Stimulated activated naive B cell treated with anti-CD40 and anti-IgM and Interleukin-4, amounts not matched to agents 10 μg/mL and 1 μg/mL and 100 μg/mL, for 72 hours (primary cell): ENCODE results near the gene NEB.
A peak's percentile ranks its signal among the peaks of the same experiment; 100 is the strongest.

ENCODE experiments used
- ATAC-seq, 2 donors: fragments of 150-1000 bp; cut with Tn5 transposase; replicated peaks; 2 replicates each; pipeline ENCODE4 v1.10.0; 2021; ENCODE audit warnings: moderate library complexity in 1 of 2
- DNase-seq: peaks from one replicate; pipeline ENCODE4 v3.0.0; 2021
- H3K27ac Mint-ChIP-seq: one replicate; pipeline ENCODE4 v1.8.0; 2022; ENCODE audit warnings: mild to moderate bottlenecking, mixed read lengths
- H3K27me3 Mint-ChIP-seq, 2 donors: one replicate each; pipeline ENCODE4 v1.8.0; 2022; ENCODE audit warnings: mixed read lengths in 2 of 2
- H3K36me3 Mint-ChIP-seq, 2 donors: one replicate each; pipeline ENCODE4 v1.8.0; 2022; ENCODE audit warnings: mixed read lengths in 2 of 2, mild to moderate bottlenecking in 1 of 2
- H3K4me1 Mint-ChIP-seq, 2 donors: one replicate each; pipeline ENCODE4 v1.8.0; 2022; ENCODE audit warnings: mixed read lengths in 2 of 2, mild to moderate bottlenecking in 1 of 2
- H3K4me3 Mint-ChIP-seq, 2 donors: one replicate each; pipeline ENCODE4 v1.8.0; 2022; ENCODE audit warnings: mild to moderate bottlenecking in 2 of 2, mixed read lengths in 2 of 2, moderate library complexity in 1 of 2
- H3K9me3 Mint-ChIP-seq, 2 donors: one replicate each; pipeline ENCODE4 v1.8.0; 2022; ENCODE audit warnings: mixed read lengths in 2 of 2, mild to moderate bottlenecking in 1 of 2

NEB gene

GRCh38 chr2:151544449-151544848 lies 189.8 kb downstream of the NEB start:
- ATAC-seq (no peak), DNase-seq (no peak)
- Mint-ChIP-seq H3K27ac (no peak overlapping the region), H3K4me1 (no peaks in the 10 kb centered on the region), H3K27me3 (no peaks in the 10 kb centered on the region), H3K9me3 (no peaks in the 10 kb centered on the region), H3K36me3 (peaks cover 4 to 10% of the 10 kb centered on the region in 2 donors), H3K4me3 (no peak overlapping the region)

- Mint-ChIP-seq H3K4me1 (no peaks in the 10 kb centered on the region), H3K36me3 (peaks cover 4 to 10% of the 10 kb centered on the region in 2 donors), H3K27ac (no peak overlapping the region), H3K4me3 (no peak overlapping the region), H3K27me3 (no peaks in the 10 kb centered on the region), H3K9me3 (no peaks in the 10 kb centered on the region)
- ATAC-seq (no peak), DNase-seq (no peak)
These were observed 190.4 kb downstream of the NEB start for GRCh38 chr2:151543876-151544275.

GRCh38 chr2:151534001-151534400 lies 200.3 kb downstream of the NEB start:
- peaks cover 2 to 17% of the 10 kb centered on the region in 2 donors for H3K36me3 Mint-ChIP-seq
- H3K4me1 Mint-ChIP-seq: no peaks in the 10 kb centered on the region
- H3K9me3 Mint-ChIP-seq: no peaks in the 10 kb centered on the region
- DNase-seq (no peak), ATAC-seq (no peak)
- no peaks in the 10 kb centered on the region for H3K27me3 Mint-ChIP-seq
- no peak overlapping the region for H3K4me3 Mint-ChIP-seq
- no peak overlapping the region for H3K27ac Mint-ChIP-seq

GRCh38 chr2:151533127-151533526 lies 201.1 kb downstream of the NEB start:
- peaks cover 2 to 17% of the 10 kb centered on the region in 2 donors for H3K36me3 Mint-ChIP-seq
- H3K4me1 Mint-ChIP-seq: no peaks in the 10 kb centered on the region
- no peak overlapping the region for H3K4me3 Mint-ChIP-seq
- H3K27ac Mint-ChIP-seq: no peak overlapping the region
- H3K9me3 Mint-ChIP-seq: no peaks in the 10 kb centered on the region
- DNase-seq (no peak), ATAC-seq (no peak)
- no peaks in the 10 kb centered on the region for H3K27me3 Mint-ChIP-seq

GRCh38 chr2:151526572-151527090 lies 207.6 kb downstream of the NEB start:
- no peak for DNase-seq
- Mint-ChIP-seq H3K4me3 (peak overlapping the region in 1 of 2 donors; percentile 62), H3K27ac (no peak overlapping the region), H3K9me3 (no peaks in the 10 kb centered on the region), H3K36me3 (peaks cover 0 to 6% of the 10 kb centered on the region in 2 donors), H3K27me3 (no peaks in the 10 kb centered on the region), H3K4me1 (peaks cover 11 to 16% of the 10 kb centered on the region in 2 donors)
- ATAC-seq: no peak

GRCh38 chr2:151525821-151526373 lies 208.4 kb downstream of the NEB start:
- Mint-ChIP-seq H3K36me3 (peaks cover 0 to 6% of the 10 kb centered on the region in 2 donors), H3K4me1 (peaks cover 12 to 16% of the 10 kb centered on the region in 2 donors), H3K9me3 (no peaks in the 10 kb centered on the region), H3K27ac (peak overlapping the region; percentile 86), H3K27me3 (no peaks in the 10 kb centered on the region), H3K4me3 (peak overlapping the region; percentile 57 to 62)
- ATAC-seq (peak; percentile 87 to 94), DNase-seq (peak; percentile 41)

- Mint-ChIP-seq H3K4me3 (no peak overlapping the region), H3K9me3 (no peaks in the 10 kb centered on the region), H3K27me3 (no peaks in the 10 kb centered on the region), H3K36me3 (peaks cover under 1 to 4% of the 10 kb centered on the region in 2 donors), H3K4me1 (peaks cover 12 to 16% of the 10 kb centered on the region in 2 donors), H3K27ac (no peak overlapping the region)
- DNase-seq (no peak), ATAC-seq (no peak)
These were observed 210.4 kb downstream of the NEB start for GRCh38 chr2:151523850-151524249.

GRCh38 chr2:151522556-151522955 lies 211.7 kb downstream of the NEB start:
- no peak overlapping the region for H3K27ac Mint-ChIP-seq
- no peak overlapping the region for H3K4me3 Mint-ChIP-seq
- ATAC-seq (no peak), DNase-seq (no peak)
- peaks cover 12 to 16% of the 10 kb centered on the region in 2 donors for H3K4me1 Mint-ChIP-seq
- H3K9me3 Mint-ChIP-seq: no peaks in the 10 kb centered on the region
- no peaks in the 10 kb centered on the region for H3K27me3 Mint-ChIP-seq
- peaks cover 7 to 9% of the 10 kb centered on the region in 2 donors for H3K36me3 Mint-ChIP-seq

GRCh38 chr2:151520976-151521375 lies 213.3 kb downstream of the NEB start:
- DNase-seq (no peak), ATAC-seq (no peak)
- H3K27me3 Mint-ChIP-seq: no peaks in the 10 kb centered on the region
- H3K36me3 Mint-ChIP-seq: peaks cover 7 to 9% of the 10 kb centered on the region in 2 donors
- H3K9me3 Mint-ChIP-seq: no peaks in the 10 kb centered on the region
- H3K4me3 Mint-ChIP-seq: no peak overlapping the region
- H3K4me1 Mint-ChIP-seq: peaks cover 4% of the 10 kb centered on the region in 2 donors
- H3K27ac Mint-ChIP-seq: no peak overlapping the region

- Mint-ChIP-seq H3K27ac (no peak overlapping the region), H3K9me3 (no peaks in the 10 kb centered on the region), H3K27me3 (no peaks in the 10 kb centered on the region), H3K4me3 (no peak overlapping the region), H3K4me1 (peaks cover 0 to 2% of the 10 kb centered on the region in 2 donors), H3K36me3 (peaks cover 9 to 12% of the 10 kb centered on the region in 2 donors)
- ATAC-seq (no peak), DNase-seq (no peak)
These were observed 215.5 kb downstream of the NEB start for GRCh38 chr2:151518802-151519201.

GRCh38 chr2:151508519-151508918 lies 225.8 kb downstream of the NEB start:
- Mint-ChIP-seq H3K36me3 (peaks cover 2 to 12% of the 10 kb centered on the region in 2 donors), H3K27me3 (no peaks in the 10 kb centered on the region), H3K27ac (no peak overlapping the region)

GRCh38 chr2:151506170-151506569 lies 228.1 kb downstream of the NEB start:
- ATAC-seq (no peak), DNase-seq (no peak)
- Mint-ChIP-seq H3K4me3 (no peak overlapping the region), H3K4me1 (no peaks in the 10 kb centered on the region), H3K27me3 (no peaks in the 10 kb centered on the region), H3K36me3 (peaks cover 2 to 4% of the 10 kb centered on the region in 2 donors), H3K9me3 (no peaks in the 10 kb centered on the region), H3K27ac (no peak overlapping the region)

More at GRCh38 chr2:151508519-151508918, 225.8 kb downstream of the NEB start:
- no peak for ATAC-seq
- Mint-ChIP-seq H3K9me3 (no peaks in the 10 kb centered on the region), H3K4me1 (no peaks in the 10 kb centered on the region), H3K4me3 (no peak overlapping the region)
- DNase-seq: no peak

- Mint-ChIP-seq H3K27ac (no peak overlapping the region), H3K36me3 (peaks cover 3 to 6% of the 10 kb centered on the region in 2 donors), H3K4me1 (no peaks in the 10 kb centered on the region), H3K4me3 (no peak overlapping the region), H3K9me3 (no peaks in the 10 kb centered on the region), H3K27me3 (no peaks in the 10 kb centered on the region)
- DNase-seq: no peak
- no peak for ATAC-seq
These were observed 236.1 kb downstream of the NEB start for GRCh38 chr2:151498178-151498577.

- Mint-ChIP-seq H3K27me3 (no peaks in the 10 kb centered on the region), H3K4me1 (peaks cover 0 to 2% of the 10 kb centered on the region in 2 donors), H3K9me3 (peaks cover 0 to 1% of the 10 kb centered on the region in 2 donors), H3K27ac (no peak overlapping the region), H3K4me3 (no peak overlapping the region), H3K36me3 (peaks cover 9 to 34% of the 10 kb centered on the region in 2 donors)
- DNase-seq: no peak
- no peak for ATAC-seq
These were observed 242.8 kb downstream of the NEB start for GRCh38 chr2:151491496-151491895.

- ATAC-seq: no peak
- Mint-ChIP-seq H3K27ac (no peak overlapping the region), H3K36me3 (peaks cover 21 to 45% of the 10 kb centered on the region in 2 donors)
These were observed 244.0 kb downstream of the NEB start for GRCh38 chr2:151490276-151490675.

More at GRCh38 chr2:151490276-151490675, 244.0 kb downstream of the NEB start:
- H3K4me3 Mint-ChIP-seq: no peak overlapping the region
- no peaks in the 10 kb centered on the region for H3K27me3 Mint-ChIP-seq
- H3K9me3 Mint-ChIP-seq: peaks cover 6 to 9% of the 10 kb centered on the region in 2 donors
- DNase-seq: no peak
- peaks cover 0 to 6% of the 10 kb centered on the region in 2 donors for H3K4me1 Mint-ChIP-seq
